ENCODE results near the gene EPHA6.
"Not testable (repeated sequence)": the region's sequence is repeated elsewhere in the genome, so short reads cannot be mapped to it uniquely, and the experiment has no call there.

Gene EPHA6

DNA sequence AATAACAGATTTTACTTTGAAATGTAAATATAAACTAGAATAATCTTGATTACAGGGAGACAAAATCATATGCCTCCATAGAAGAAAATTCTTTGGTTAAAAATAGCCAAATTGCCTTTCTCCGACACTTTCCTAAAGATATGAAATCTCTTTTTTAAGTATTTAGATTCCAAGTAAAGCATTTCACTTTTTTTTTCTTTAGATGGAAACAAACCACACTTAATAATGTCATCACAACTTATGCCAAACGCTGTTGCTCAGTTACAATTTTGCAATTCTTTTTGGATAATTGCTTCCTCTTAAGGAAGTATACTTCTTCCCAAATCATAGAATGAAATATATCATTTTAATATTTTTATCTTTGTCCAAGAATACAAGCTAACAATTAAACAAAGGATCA, 656.1 kb downstream of the EPHA6 start:
- DNase-seq (ENCODE audit: low spot score), result no peak

DNA sequence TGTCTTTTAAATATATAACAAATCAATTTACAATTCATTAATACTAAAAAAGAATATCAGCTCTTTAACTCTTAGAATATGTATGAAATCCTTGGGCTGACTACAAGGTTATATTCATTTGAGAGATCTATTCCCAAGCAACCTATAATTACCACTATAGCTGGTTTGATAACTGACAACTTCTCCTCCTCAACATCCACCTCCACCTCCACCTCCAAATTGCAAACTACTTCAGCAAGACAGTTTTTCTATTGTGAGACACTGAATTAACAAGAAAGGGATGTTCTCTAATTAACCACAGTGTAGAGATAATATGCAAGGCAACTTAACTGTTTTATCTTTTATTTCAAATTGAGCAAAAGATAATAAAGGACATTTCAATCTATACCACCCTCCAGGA, 665.3 kb downstream of the EPHA6 start:
- no peak for DNase-seq (ENCODE audit: low spot score)

DNA sequence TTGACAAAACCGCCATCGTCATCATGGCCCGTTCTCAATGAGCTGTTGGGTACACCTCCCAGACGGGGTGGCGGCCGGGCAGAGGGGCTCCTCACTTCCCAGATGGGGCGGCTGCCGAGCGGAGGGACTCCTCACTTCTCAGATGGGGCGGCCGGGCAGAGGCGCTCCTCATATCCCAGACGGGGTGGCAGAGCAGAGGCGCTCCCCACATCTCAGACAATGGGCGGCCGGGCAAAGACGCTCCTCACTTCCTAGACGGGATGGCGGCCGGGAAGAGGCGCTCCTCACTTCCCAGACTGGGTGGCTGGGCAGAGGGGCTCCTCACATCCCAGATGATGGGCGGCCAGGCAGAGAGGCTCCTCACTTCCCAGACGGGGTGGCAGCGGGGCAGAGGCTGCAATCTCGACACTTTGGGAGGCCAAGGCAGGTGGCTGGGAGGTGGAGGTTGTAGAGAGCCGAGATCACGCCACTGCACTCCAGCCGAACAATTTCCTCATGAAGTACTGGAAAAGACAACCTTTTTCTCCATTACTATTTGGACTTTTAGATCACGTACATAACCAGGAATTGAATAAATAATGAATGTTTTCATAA, 666.4 kb downstream of the EPHA6 start:
- not testable (repeated sequence) for DNase-seq (ENCODE audit: low spot score)

DNA sequence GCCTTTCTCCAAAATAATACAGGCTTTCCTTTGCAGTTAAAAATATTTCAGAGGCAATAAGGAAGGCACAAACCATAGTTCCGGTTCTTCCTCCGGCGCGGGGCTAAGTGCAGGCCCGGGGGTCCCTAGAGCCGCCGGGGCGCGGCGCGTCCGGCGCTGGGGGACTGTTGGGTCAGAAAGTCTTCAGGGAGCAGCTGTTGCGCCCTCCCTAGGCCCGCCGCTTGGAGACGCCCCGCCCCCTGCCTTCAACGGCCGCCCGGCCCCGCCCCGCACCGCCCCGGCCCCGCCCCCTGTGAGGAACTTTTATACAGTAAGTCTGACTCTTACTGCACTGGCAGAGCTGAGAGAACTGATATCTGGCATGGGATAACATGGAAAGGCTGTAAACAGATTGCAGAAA, 667.0 kb downstream of the EPHA6 start:
- no peak for DNase-seq (ENCODE audit: low spot score)

DNA sequence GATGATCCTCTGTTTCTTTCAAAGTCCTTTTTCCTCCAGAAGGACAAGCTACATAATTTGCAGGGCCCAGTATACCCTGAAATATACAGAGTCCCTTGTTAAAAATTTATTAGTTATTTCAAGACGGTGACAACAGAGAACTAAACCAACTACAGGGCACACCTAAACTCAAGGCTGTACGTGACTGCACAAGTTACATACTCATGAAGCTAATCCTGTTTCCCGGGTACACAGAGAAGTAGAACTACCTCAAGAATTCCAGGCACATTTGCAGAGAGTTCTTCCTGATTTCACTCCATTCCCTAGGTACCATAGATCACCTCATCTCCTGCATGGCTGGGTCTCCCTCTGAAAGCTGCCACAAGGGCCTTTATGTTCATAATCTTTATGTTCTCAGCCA, 670.8 kb downstream of the EPHA6 start:
- no peak for DNase-seq (ENCODE audit: low spot score)

DNA sequence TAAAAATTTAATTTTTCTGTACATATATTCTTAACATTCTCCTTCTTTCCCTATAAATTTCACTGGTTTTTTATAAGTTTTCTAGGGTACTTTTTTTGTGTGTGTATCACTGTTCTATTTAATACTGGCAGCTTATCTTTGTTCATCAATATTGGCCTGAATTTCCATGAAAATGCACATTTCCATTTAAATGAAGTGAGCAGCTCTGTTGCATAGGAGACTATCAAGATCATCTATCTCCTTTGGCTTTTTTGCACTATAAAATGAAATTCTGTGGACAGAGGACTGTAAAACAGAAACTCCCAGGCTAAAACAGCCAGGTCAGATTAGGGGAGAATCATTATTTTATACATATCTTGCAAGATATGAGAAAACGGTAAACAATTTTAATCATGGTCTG, 673.2 kb downstream of the EPHA6 start:
- no peak for DNase-seq (ENCODE audit: low spot score)

DNA sequence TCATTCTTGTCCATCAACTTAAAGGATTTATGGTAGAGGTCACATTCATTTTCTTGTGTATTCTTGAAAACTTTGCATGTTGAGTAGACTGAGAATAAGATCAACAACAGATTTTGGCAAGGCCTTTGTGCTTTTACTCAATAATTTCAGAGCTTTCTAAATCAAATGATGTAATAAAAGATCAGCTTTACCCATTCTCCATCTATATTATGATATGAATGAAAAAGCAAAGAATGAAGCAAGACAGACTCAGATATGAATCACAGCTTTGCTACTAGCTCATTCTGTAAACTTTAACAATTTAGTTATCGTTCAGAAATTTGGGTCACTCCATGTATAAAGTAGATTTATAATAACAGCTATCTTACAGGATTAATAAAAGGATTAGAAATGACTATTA, 674.3 kb downstream of the EPHA6 start:
- no peak for DNase-seq (ENCODE audit: low spot score)

DNA sequence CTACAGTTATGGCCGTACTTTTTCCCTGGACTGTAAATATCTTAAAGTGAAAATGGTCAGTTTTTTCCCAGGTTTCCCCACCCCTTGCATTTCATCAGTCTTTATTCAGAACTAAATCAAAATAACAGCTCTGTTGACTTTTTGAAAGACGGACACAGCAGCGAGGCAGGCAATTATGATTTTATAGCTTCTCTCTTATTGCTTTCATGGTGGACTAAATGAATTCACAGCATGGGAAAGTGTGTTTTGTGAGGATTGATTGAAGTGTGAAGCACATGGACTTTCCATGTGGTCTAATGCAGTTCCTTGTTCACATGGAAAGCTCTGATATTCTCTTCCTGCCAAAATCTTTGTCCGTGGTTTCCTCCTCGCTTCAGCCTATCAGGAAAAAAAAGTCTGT, 681.5 kb downstream of the EPHA6 start:
- no peak for DNase-seq (ENCODE audit: low spot score)

DNA sequence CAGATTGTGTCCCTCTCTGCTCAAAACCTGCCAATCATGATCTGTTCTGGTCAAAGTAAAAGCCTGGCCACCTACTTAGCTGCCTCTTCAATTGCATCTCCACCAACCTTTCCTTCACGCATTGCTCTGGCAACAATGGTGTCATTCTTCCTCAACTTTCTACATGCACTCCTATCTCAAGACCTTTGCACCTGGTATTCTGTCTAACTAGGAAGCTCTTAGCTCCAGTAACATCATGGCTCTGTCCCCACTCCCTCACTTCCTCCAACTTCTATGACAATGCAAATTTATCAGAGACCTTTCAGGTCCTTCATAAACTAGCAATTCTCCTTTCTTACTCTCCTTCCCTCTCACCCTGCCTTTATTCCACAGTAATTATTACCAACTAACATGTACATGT, 682.7 kb downstream of the EPHA6 start:
- DNase-seq (ENCODE audit: low spot score), result no peak

DNA sequence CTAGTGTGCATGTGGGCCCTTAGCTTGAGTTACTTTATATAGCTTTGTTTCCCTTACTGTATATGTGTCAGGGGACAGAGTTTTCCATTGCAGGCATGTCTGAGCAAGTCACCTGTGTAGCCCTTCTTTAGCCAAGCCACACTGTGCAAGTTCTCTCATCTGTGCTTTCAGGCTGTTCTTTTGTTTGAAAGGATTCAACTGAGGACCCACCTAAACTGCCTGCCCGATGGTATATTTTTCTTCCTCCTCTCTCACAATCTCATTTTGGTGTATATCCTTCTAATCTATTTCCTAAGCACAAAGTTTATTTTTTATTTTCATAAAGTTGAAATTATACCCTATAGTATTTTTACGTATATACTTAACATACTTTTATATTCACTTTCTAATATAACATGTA, 690.1 kb downstream of the EPHA6 start:
- no peak for DNase-seq (ENCODE audit: low spot score)

DNA sequence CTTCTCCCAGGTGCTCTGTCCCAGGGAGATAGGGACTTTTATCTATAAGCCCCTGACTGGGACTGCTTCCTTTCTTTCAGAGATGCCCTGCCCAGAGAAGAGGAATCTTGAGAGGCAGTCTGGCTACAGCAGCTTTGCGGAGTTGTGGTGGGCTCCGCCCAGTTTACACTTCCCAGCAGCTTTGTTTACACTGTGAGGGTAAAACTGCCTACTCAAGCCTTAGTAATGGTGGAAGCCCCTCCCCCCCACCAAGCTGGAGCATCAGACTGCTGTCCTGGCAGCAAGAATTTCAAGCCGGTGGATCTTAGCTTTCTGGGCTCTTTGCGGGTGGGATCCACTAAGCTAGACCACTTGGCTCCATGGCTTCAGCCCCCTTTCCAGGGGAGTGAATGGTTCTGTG, 696.4 kb downstream of the EPHA6 start:
- DNase-seq (ENCODE audit: low spot score), result no peak

DNA sequence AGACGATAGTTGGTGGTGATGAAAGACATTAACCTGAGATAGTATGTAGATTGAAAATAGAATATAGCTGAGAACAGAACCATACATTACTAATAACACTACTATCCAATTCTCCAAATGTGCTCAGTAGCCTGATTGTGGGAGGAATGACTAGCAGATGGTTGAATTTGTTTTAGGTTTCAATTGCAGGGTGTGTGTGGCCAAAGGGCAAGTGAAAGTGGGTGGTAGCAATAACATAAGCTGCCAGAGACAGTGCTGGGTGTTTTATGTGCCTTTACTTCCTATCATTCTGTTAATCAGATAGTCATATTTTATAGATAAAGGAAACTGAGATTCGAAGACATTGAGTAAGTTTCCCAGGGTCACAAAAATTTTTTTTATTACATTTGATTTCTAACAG, 700.7 kb downstream of the EPHA6 start:
- no peak for DNase-seq (ENCODE audit: low spot score)

DNA sequence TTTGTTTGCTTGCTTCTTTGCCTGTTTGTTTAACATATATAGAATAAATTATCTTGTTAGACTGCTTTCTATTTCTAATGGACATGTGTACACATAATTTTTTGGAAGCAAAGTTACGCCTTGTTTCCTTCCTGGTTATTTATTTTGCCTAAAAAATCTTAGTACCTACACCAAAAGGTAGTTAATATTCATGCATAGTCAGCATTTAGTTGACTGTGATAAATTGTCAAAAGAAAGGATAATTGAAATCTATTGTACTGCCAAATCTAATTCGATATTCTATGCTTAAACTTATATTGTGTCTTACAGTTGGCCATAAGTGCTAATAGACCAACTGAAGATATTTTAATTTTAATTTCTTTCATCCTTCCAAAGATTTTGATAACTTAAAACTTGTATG, 716.3 kb downstream of the EPHA6 start:
- no peak for DNase-seq (ENCODE audit: low spot score)

DNA sequence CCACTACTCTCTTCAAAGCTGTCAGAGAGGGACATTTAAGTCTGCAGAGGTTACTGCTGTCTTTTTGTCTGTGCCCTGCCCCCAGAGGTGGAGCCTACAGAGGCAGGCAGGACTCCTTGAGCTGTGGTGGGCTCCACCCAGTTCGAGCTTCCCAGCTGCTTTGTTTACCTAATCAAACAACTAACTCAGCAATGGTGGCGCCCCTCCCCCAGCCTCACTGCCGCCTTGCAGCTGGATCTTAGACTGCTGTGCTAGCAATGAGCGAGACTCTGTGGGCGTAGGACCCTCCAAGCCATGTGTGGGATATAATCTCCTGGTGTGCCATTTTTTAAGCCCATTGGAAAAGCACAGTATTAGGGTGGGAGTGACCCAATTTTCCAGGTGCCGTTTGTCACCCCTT, 733.2 kb downstream of the EPHA6 start:
- DNase-seq (ENCODE audit: low spot score), result not testable (repeated sequence)

DNA sequence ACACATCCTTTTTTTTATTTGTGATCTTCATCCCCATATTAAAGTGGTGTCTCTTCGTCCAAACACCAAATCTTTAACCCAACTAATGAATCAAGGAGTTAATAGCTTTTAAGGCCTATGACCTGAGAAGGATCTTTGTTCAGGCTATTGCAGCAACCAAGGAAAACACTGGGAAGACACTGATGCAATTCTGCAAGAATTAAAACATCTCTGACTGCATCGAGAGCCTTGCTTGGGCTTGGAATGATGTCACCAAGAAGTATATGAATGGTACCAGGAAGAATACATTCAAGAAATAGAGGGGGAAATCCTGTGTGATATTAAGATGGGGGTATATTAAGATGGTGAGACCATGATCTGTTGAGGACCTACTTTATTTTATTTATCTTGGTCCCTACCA, 736.0 kb downstream of the EPHA6 start:
- no peak for DNase-seq (ENCODE audit: low spot score)

DNA sequence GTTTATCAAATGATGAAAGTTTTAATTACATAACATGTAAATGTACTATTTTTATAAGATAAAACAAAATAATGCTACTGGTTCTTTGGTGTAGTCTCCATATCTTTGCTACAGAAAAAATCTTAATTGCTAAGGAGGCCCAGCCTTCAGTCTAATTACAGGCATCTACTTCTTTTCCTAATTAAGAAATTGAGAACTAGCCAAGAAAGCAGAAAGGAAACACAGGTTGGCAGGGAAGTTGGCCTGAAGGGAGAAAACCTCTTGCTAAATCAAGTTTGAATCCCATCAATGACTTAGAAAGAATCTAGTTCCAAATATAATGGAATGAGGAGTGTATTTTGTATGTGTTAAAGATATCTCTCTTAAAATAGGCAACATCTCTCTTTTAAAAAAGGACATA, 737.8 kb downstream of the EPHA6 start:
- no peak for DNase-seq (ENCODE audit: low spot score)

DNA sequence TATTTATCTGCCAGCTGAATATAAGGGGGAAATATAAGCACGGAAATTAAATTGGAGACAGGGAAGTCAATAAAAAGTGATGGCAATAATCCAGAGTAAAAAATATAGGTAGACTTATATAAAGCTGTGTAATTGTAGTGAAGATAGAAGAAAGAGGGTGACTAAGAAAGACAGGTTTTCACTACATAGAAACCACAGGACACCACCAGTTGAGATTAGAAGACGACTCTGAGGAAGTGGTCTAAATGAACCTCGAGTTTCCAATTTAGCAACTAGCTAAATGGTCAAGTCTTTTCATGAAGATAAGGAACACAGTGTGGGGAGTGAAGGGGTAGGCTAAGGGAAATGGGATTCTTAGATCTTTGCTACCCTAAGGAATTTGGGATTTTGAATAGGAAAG, 761.3 kb downstream of the EPHA6 start:
- DNase-seq (ENCODE audit: low spot score), result no peak

DNA sequence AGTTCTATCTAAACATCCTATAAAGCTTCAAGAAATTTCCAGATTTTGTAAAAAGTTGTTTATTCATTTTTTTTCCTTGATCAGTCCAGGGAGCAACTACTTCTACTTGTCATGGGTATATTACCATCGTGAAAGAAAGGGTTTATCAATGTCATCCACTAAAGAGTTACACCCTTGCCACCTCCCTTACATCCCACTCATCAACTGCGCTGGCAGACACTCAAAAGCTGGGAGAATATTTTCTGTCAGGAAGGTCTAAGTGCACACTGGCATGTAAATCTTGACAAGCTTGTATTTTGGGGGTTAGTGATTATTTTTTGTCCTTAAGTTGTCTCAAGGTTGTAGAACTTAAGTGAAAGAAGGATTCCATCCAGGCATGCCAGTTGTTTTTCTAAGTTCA, 761.8 kb downstream of the EPHA6 start:
- DNase-seq (ENCODE audit: low spot score), result no peak

DNA sequence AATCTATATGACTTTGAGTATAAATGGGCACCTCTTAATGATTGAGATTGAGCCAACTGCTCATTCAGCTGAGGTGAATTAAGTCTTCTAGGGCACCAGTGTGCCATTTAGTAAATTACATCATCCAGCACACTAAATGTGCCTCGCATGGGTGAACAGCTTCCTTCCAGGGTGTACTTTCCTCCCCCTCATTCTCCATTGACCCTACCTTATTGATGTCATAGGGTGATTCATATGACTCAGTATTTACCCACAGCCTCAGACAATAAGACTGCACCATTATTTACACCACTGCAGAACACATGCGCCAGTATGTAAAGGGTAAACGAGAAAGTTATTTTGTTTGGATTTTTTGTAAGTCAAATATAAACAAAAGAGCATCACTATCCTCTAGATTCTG, 765.0 kb downstream of the EPHA6 start:
- DNase-seq (ENCODE audit: low spot score), result no peak

DNA sequence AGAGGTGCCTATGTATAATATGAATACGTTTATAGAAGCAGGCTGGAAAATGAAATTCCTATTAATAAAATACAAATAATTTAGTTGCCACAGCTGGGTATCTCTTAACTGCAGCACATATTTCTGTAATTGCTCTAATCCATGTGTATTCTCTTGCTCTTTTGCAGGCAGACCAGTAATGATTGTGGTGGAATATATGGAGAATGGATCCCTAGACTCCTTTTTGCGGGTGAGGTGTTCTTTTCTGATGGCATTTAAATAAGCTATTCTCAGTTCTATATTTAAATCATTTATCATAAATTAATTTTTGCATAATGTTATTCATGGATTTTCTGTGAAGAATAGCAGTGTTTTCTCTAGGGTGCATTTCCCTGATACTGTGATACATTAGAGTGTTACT, 796.2 kb downstream of the EPHA6 start:
- no peak for DNase-seq (ENCODE audit: low spot score)

DNA sequence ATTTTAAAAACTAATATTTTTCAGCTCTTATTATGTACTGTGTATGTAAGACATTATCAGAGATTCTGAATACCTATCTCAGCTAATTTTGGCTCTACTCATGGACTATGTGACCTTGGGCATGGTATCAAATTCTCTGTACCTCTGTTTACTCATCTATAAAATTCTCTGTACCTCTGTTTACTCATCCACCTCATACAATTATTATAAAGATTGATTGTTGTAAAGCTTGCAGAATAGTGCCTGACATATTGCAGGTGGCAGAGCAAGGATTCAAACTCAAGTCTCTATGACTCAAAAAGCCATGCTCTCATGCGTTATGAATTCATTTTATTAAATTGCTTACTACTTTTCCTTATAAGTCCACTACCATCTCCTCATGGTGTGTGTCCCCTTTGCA, 798.2 kb downstream of the EPHA6 start:
- DNase-seq (ENCODE audit: low spot score), result no peak

DNA sequence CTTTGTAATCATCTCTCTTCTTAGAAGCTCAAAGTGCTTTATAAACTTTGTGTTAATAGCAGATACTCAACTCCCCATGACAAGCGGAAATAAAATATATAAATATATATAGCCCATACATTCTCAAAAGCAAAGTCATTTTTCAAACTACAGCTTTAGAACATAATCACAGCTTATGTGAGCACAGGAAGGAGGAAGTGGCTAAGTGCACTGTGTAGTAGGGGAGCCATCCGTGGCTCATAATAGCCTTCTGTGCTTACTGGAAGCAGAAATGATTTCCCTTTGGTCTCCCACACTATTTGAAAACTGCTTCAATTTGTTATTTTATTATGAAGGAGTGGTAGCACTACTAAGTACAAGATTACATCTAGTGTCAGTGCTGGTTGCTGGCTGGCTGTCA, 798.7 kb downstream of the EPHA6 start:
- DNase-seq (ENCODE audit: low spot score), result no peak

DNA sequence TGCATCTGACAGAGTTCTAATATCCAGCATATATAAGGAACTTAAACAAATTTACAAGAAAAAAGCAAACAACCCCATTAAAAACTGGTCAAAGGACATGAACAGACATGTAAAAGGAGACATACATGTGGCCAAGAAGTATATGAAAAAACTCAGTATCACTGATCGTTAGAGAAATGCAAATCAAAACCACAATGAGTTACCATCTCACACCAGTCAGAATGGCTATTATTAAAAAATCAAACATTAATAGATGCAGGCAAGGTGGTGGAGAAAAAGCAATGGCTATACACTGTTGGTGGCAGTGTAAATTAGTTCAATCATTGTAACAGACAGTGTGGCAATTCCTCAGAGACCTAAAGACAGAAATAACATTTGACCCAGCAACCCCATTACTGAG, 806.1 kb downstream of the EPHA6 start:
- not testable (repeated sequence) for DNase-seq (ENCODE audit: low spot score)

DNA sequence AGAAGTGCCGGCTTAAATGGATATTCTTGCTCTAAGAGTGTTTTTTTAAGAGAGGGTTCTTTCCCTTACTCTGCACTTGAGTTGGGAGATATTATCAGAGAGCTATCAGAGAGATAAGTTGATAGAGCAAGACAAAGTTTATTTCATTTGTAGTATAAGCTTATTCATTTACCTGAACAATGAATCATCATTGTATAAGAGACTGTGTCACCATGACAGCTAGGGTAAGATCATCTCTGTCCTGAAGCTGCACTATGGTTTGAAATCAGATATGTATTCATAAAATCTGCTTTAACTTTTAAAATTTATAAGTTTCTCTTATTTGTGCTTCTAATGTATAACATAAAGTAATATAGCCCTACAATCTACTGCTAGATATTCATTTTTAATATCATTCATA, 822.1 kb downstream of the EPHA6 start:
- DNase-seq (ENCODE audit: low spot score), result no peak

DNA sequence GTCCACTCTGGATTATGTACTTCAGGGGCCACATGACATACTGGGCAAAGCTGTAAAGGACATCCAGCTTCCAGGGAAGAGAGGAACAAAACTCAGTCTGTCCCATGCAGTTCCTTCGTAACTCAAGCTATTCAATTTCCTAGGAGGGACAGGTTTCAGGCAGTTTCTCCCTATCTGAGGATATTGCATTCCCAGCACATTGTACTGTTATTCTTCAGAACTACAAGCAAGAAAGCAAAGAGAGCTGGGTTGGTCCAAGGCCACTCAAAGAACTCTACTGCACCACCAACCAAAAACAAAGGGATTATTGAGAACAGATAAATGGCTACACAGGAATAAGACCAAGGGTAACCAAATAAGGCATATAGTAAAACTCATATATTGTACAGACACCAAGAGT, 832.5 kb downstream of the EPHA6 start:
- no peak for DNase-seq (ENCODE audit: low spot score)
